ENCODE results near the gene TMEM218. TPM values are rescaled to one million over a fixed set of nuclear protein-coding genes. Genes with fewer than 3 reads are reported as not detected.

TMEM218 gene
- total and polyA plus RNA-seq, 8 donors: 0.87 to 21.1 (median 14.9) TPM

DNA sequence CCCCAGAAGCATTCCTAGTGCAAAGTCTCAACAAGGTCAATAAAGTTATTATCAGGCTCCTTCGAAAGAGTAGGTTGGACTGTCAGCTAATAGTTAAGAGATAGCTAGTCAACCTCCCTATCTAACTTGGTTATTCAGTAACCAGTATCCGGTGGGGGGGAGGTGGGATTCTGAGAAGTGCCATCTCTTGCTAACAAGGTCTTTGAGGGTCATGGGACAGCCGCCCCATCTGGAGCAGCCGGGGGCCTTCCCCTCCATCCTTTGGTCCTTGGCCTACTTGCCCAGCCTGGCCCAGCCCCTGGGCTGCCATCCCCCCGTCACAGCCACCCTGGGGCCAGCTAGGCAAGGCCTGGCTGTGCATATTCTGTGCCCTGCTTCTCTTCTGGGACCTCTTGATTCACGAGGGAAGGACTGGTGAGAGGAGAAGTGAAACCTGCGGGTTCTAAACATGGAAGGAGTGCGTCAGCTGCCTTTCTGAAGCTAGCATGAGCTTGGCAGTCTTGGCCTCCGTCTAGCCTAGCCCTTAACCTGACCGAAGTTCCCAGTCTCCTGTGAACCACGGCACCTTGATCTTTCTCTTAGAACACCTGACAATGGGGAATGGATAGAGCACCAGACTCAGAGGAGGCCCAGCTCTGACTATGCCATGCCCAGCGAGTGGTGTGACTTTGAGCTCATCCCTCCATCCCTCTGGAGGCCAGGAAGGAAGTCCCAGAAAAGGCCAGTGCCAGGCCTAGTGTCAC, 39.0 kb downstream of the TMEM218 start:
- H3K9me3 ChIP-seq: no peaks in the 10 kb centered on the region
- intact Hi-C loops (cut with DNase I; ENCODE audit: low total_unique reads): no loop called here
- WGBS, 5 donors: 76 to 85% (median 77%) methylated on average over 11 to 12 of the region's 12 CpGs
- DNase-seq: peak in 1 of 2 donors; percentile 38
- H3K27me3 ChIP-seq: peaks cover 0 to 11% (median 0%) of the 10 kb centered on the region in 3 donors
- H3K4me1 ChIP-seq: peaks cover 8 to 37% (median 17%) of the 10 kb centered on the region in 4 donors
- H3K27ac ChIP-seq: peak overlapping the region in 2 of 5 donors; percentile 52 to 67
- TF ChIP-seq, protein P1, sequence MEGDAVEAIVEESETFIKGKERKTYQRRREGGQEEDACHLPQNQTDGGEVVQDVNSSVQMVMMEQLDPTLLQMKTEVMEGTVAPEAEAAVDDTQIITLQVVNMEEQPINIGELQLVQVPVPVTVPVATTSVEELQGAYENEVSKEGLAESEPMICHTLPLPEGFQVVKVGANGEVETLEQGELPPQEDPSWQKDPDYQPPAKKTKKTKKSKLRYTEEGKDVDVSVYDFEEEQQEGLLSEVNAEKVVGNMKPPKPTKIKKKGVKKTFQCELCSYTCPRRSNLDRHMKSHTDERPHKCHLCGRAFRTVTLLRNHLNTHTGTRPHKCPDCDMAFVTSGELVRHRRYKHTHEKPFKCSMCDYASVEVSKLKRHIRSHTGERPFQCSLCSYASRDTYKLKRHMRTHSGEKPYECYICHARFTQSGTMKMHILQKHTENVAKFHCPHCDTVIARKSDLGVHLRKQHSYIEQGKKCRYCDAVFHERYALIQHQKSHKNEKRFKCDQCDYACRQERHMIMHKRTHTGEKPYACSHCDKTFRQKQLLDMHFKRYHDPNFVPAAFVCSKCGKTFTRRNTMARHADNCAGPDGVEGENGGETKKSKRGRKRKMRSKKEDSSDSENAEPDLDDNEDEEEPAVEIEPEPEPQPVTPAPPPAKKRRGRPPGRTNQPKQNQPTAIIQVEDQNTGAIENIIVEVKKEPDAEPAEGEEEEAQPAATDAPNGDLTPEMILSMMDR (IDR thresholded peaks at IDR 0.05): no peak
- TF ChIP-seq POLR2A (IDR thresholded peaks at IDR 0.05) (no peak), POLR2AphosphoS5 (IDR thresholded peaks at IDR 0.05) (no peak), EP300 (IDR thresholded peaks at IDR 0.05) (no peak)
- H3K4me3 ChIP-seq: no peak overlapping the region
- H3K36me3 ChIP-seq: no peaks in the 10 kb centered on the region

GRCh38 chr11:125071846-125072217, 39.6 kb downstream of the TMEM218 start:
- Histone ChIP-seq H3K4me3 (no peak overlapping the region), H3K27me3 (peaks cover 0 to 11% (median 3%) of the 10 kb centered on the region in 3 donors), H3K27ac (peak overlapping the region in 3 of 5 donors; percentile 52 to 67 (median 52)), H3K4me1 (peaks cover 8 to 37% (median 17%) of the 10 kb centered on the region in 4 donors), H3K9me3 (no peaks in the 10 kb centered on the region), H3K36me3 (no peaks in the 10 kb centered on the region)
- TF ChIP-seq POLR2A (IDR thresholded peaks at IDR 0.05) (no peak), POLR2AphosphoS5 (IDR thresholded peaks at IDR 0.05) (no peak), EP300 (IDR thresholded peaks at IDR 0.05) (no peak)
- TF ChIP-seq, protein P1 (IDR thresholded peaks at IDR 0.05): no peak
- intact Hi-C loops (cut with DNase I; ENCODE audit: low total_unique reads): no loop called here
- 47 to 71% (median 59%) methylated on average over 6 of the region's 6 CpGs for WGBS, 5 donors
- DNase-seq: peak in 1 of 2 donors; percentile 56

DNA sequence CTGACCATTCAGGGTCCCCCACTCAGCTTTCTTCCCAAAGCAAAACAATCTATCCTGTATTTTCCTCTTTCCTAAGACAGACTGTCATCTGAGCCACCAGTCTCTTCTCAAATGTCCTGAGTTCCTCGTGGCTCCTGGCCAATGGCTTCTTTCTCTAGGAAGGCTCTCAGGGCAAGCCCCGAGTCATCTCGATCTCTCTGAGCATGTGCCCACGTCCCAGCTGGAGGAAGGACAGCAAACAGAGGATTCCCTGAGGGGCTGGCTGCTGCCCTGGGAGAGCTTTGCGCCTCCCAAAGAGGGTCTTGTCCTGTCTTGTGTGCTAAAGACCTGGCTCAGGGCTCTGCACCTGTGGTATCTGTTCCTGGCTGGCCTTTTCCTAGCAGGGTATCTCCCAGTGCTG, 40.0 kb downstream of the TMEM218 start:
- Histone ChIP-seq H3K4me3 (no peak overlapping the region), H3K27ac (peak overlapping the region in 4 of 5 donors; percentile 47 to 67 (median 52)), H3K36me3 (no peaks in the 10 kb centered on the region), H3K27me3 (peaks cover 0 to 11% (median 3%) of the 10 kb centered on the region in 3 donors), H3K9me3 (no peaks in the 10 kb centered on the region), H3K4me1 (peaks cover 8 to 37% (median 17%) of the 10 kb centered on the region in 4 donors)
- no peak for TF ChIP-seq POLR2AphosphoS5 (IDR thresholded peaks at IDR 0.05)
- TF ChIP-seq EP300 (IDR thresholded peaks at IDR 0.05): no peak
- TF ChIP-seq, protein P1 (IDR thresholded peaks at IDR 0.05): no peak
- no peak for TF ChIP-seq POLR2A (IDR thresholded peaks at IDR 0.05)
- intact Hi-C loops (cut with DNase I; ENCODE audit: low total_unique reads): no loop called here
- DNase-seq: no peak
- 48 to 69% (median 61%) methylated on average over 5 of the region's 5 CpGs for WGBS, 5 donors

- H3K4me3 ChIP-seq: no peak overlapping the region
- peak overlapping the region in 4 of 5 donors; percentile 47 to 67 (median 52) for H3K27ac ChIP-seq
- 41 to 62% (median 49%) methylated on average over 6 to 7 of the region's 7 CpGs for WGBS, 5 donors
- H3K4me1 ChIP-seq: peaks cover 8 to 37% (median 17%) of the 10 kb centered on the region in 4 donors
- DNase-seq: peak; percentile 61 to 85
- no peaks in the 10 kb centered on the region for H3K9me3 ChIP-seq
- intact Hi-C loops (cut with DNase I; ENCODE audit: low total_unique reads): no loop called here
- H3K36me3 ChIP-seq: no peaks in the 10 kb centered on the region
- peaks cover 0 to 11% (median 3%) of the 10 kb centered on the region in 3 donors for H3K27me3 ChIP-seq
- TF ChIP-seq EP300 (IDR thresholded peaks at IDR 0.05): no peak
- TF ChIP-seq POLR2AphosphoS5 (IDR thresholded peaks at IDR 0.05): peak in 1 of 3 donors; percentile 55
Observed at GRCh38 chr11:125070699-125071254, 40.6 kb downstream of the TMEM218 start.

All from stomach (tissue), 9 donors.